HepG2 (cell line): ENCODE results near the gene PALMD. TPM values are rescaled to one million over a fixed set of nuclear protein-coding genes. Genes with fewer than 3 reads are reported as not detected.

ENCODE experiments used
- ELK4 ChIP-seq: sonication (generic); formaldehyde crosslinking; IDR thresholded peaks from 2 replicates; pipeline ENCODE4 v1.9.0; 2021; ENCODE audit warnings: missing genetic modification reagents, borderline replicate concordance
- ERF ChIP-seq: IDR thresholded peaks from 2 replicates; pipeline ENCODE4 v1.6.1; 2018; ENCODE audit warnings: missing biosample characterization, missing genetic modification reagents
- GATAD2A ChIP-seq: IDR thresholded peaks from 2 replicates; pipeline ENCODE4 v1.6.1; 2016
- HIC2 ChIP-seq: sonication (generic); formaldehyde crosslinking; IDR thresholded peaks from 2 replicates; pipeline ENCODE4 v1.9.0; 2022; ENCODE audit warnings: low read depth, missing genetic modification reagents
- HOXD1 ChIP-seq: sonication (generic); formaldehyde crosslinking; IDR thresholded peaks from 2 replicates; pipeline ENCODE4 v1.5.0; 2020; ENCODE audit warnings: missing genetic modification reagents
- NFE2 ChIP-seq: sonication (generic); formaldehyde crosslinking; IDR thresholded peaks from 2 replicates; pipeline ENCODE4 v1.4.0; 2020; ENCODE audit warnings: missing genetic modification reagents
- NR2F2 ChIP-seq: IDR thresholded peaks from 2 replicates; pipeline ENCODE4 v1.6.1; 2012; ENCODE audit warnings: low read depth, inconsistent platforms, borderline replicate concordance
- PREB ChIP-seq: sonication (generic); formaldehyde crosslinking; IDR thresholded peaks from 2 replicates; pipeline ENCODE4 v1.4.0; 2020; ENCODE audit warnings: missing genetic modification reagents
- RXRA ChIP-seq: sonication (generic); formaldehyde crosslinking; IDR thresholded peaks from 2 replicates; pipeline ENCODE4 v1.5.1; 2020; ENCODE audit warnings: missing genetic modification reagents
- SALL2 ChIP-seq: sonication (generic); formaldehyde crosslinking; IDR thresholded peaks from 2 replicates; pipeline ENCODE4 v1.8.1; 2023; ENCODE audit warnings: mild to moderate bottlenecking, missing genetic modification reagents, inconsistent platforms
- SRSF1 ChIP-seq: fragments of 200-400 bp; formaldehyde crosslinking; optimal IDR thresholded peaks from 2 replicates; pipeline ENCODE3; 2017; ENCODE audit warnings: mild to moderate bottlenecking, low read depth, low read length, moderate library complexity
- SRSF9 ChIP-seq: fragments of 200-400 bp; formaldehyde crosslinking; IDR thresholded peaks from 2 replicates; pipeline ENCODE4 v1.6.1; 2018; ENCODE audit warnings: borderline replicate concordance, mild to moderate bottlenecking, low read depth, low read length; ENCODE audit not compliant: insufficient read depth, poor library complexity, severe bottlenecking
- TRIM22 ChIP-seq: fragments of 450-650 bp; IDR thresholded peaks from 2 replicates; pipeline ENCODE4 v1.6.1; 2017
- ZBTB2 ChIP-seq: sonication (generic); formaldehyde crosslinking; IDR thresholded peaks from 2 replicates; pipeline ENCODE4 v1.8.0; 2022; ENCODE audit warnings: low read depth, missing genetic modification reagents
- ZNF17 ChIP-seq: sonication (generic); formaldehyde crosslinking; IDR thresholded peaks from 2 replicates; pipeline ENCODE4 v1.5.0; 2020; ENCODE audit warnings: mild to moderate bottlenecking, missing genetic modification reagents
- ZNF251 ChIP-seq: sonication (generic); formaldehyde crosslinking; IDR thresholded peaks from 2 replicates; pipeline ENCODE4 v1.9.0; 2021; ENCODE audit warnings: mild to moderate bottlenecking, missing genetic modification reagents
- ZNF34 ChIP-seq: sonication (generic); formaldehyde crosslinking; IDR thresholded peaks from 2 replicates; pipeline ENCODE4 v1.4.0; 2020; ENCODE audit warnings: mild to moderate bottlenecking, missing genetic modification reagents, borderline replicate concordance
- ZNF382 ChIP-seq: sonication (generic); formaldehyde crosslinking; IDR thresholded peaks from 2 replicates; pipeline ENCODE4 v1.5.0; 2020; ENCODE audit warnings: missing genetic modification reagents, mild to moderate bottlenecking, borderline replicate concordance
- ZNF574 ChIP-seq: sonication (generic); formaldehyde crosslinking; IDR thresholded peaks from 2 replicates; pipeline ENCODE4 v1.4.0; 2020; ENCODE audit warnings: missing genetic modification reagents
- ZNF660 ChIP-seq: sonication (generic); formaldehyde crosslinking; IDR thresholded peaks from 2 replicates; pipeline ENCODE4 v1.5.1; 2020; ENCODE audit warnings: mild to moderate bottlenecking, low read depth, missing genetic modification reagents, borderline replicate concordance
- ZSCAN22 ChIP-seq: sonication (generic); formaldehyde crosslinking; IDR thresholded peaks from 2 replicates; pipeline ENCODE4 v1.4.0; 2020; ENCODE audit warnings: mild to moderate bottlenecking, missing genetic modification reagents
- polyA plus RNA-seq, 8 experiments: library from polyadenylated mRNA; depleted of rRNA in 3 of 8; stranded (reverse) in 7 of 8; unstranded in 1 of 8; fragments of >200 nt; fragmentation: Illumina TruSeq in 4 of 8; extraction: Trizol in 4 of 8; gene quantifications; 2 replicates each; pipeline versions ENCODE4 v1.2.1 to v1.2.3, GENCODE V29; 2011 to 2016; ENCODE audit warnings: low read depth in 4 of 8, missing spikeins in 1 of 8, mixed read lengths in 1 of 8; ENCODE audit not compliant: insufficient read depth in 1 of 8
- total RNA-seq, 5 experiments: library from RNA; depleted of rRNA; stranded (reverse); fragments of >200 nt; fragmentation: Illumina TruSeq; extraction: Trizol; gene quantifications; 2 replicates each; pipeline ENCODE4 v1.2.3, GENCODE V29; 2016; ENCODE audit warnings: low read depth in 1 of 5

The PALMD gene
- total and polyA plus RNA-seq, 2 of the 13 experiments (the other 11 are each of a cell fraction or from before 2014, with no cell fraction given) = 5.5 to 31.1 TPM

GRCh38 chr1:99738858-99739465 is 93.0 kb downstream of the PALMD start (continued):
- no peak for TF ChIP-seq ZNF574 (CRISPR knock-in tag)
- no peak for TF ChIP-seq ZNF34 (CRISPR knock-in tag)
- no peak for TF ChIP-seq ELK4 (CRISPR knock-in tag)
- TF ChIP-seq HIC2 (CRISPR knock-in tag) = no peak
- peak; percentile 95 for TF ChIP-seq GATAD2A (CRISPR knock-in tag)
- TF ChIP-seq SRSF1 = no peak
- TF ChIP-seq SALL2 (CRISPR knock-in tag) = no peak
- no peak for TF ChIP-seq NFE2 (CRISPR knock-in tag)
- no peak for TF ChIP-seq ZSCAN22 (CRISPR knock-in tag)
- TF ChIP-seq ERF = no peak
- no peak for TF ChIP-seq HOXD1 (CRISPR knock-in tag)
- TF ChIP-seq ZNF251 (CRISPR knock-in tag) = no peak
- no peak for TF ChIP-seq ZNF660 (CRISPR knock-in tag)
- TF ChIP-seq ZNF17 (CRISPR knock-in tag) = no peak
- no peak for TF ChIP-seq PREB (CRISPR knock-in tag)
- no peak for TF ChIP-seq TRIM22
- no peak for TF ChIP-seq ZBTB2 (CRISPR knock-in tag)
- TF ChIP-seq NR2F2 = peak; percentile 61; the same call in 1 of the 2 replicates
- no peak for TF ChIP-seq ZNF382 (CRISPR knock-in tag)
- no peak for TF ChIP-seq RXRA
- no peak for TF ChIP-seq SRSF9
